Liver (tissue), 9 donors: ENCODE results near the gene RERE. TPM values are rescaled to one million over a fixed set of nuclear protein-coding genes. Genes with fewer than 3 reads are reported as not detected.
A peak's percentile ranks its signal among the peaks of the same experiment; 100 is the strongest.

Experiments used
- DNase-seq: peaks from one replicate; pipeline ENCODE4 v3.0.0-alpha.2; 2017; ENCODE audit warnings: low spot score
- H3K27ac ChIP-seq, 2 donors: one replicate each; pipeline ENCODE4 v1.7.0; 2013; ENCODE audit warnings: inconsistent platforms in 2 of 2, low read length in 2 of 2, control low read depth in 1 of 2, low read depth in 1 of 2, mild to moderate bottlenecking in 1 of 2
- H3K27me3 ChIP-seq, 4 donors: one replicate each; pipeline versions ENCODE4 v1.6.1 to v1.7.0; 2013; ENCODE audit warnings: low read length in 3 of 4, inconsistent platforms in 1 of 4, mild to moderate bottlenecking in 1 of 4, moderate library complexity in 1 of 4; ENCODE audit not compliant: control insufficient read depth in 4 of 4, insufficient read depth in 4 of 4
- H3K36me3 ChIP-seq, 4 donors: one replicate each; pipeline versions ENCODE4 v1.6.1 to v1.7.0; 2013; ENCODE audit warnings: low read length in 3 of 4, mild to moderate bottlenecking in 3 of 4, low read depth in 1 of 4, moderate library complexity in 1 of 4; ENCODE audit not compliant: control insufficient read depth in 4 of 4, insufficient read depth in 3 of 4
- H3K4me1 ChIP-seq, 4 donors: one replicate each; pipeline versions ENCODE4 v1.6.1 to v1.7.0; 2013; ENCODE audit warnings: low read length in 3 of 4, mild to moderate bottlenecking in 3 of 4, moderate library complexity in 1 of 4; ENCODE audit not compliant: control insufficient read depth in 4 of 4, insufficient read depth in 4 of 4
- H3K4me3 ChIP-seq, 3 donors: one replicate each; pipeline versions ENCODE4 v1.6.1 to v1.7.0; 2013; ENCODE audit warnings: low read length in 3 of 3, control low read depth in 1 of 3, low read depth in 1 of 3, mild to moderate bottlenecking in 1 of 3
- H3K9ac ChIP-seq, 2 donors: one replicate each; pipeline ENCODE4 v1.7.0; 2013; ENCODE audit warnings: low read length in 2 of 2, mild to moderate bottlenecking in 2 of 2, moderate library complexity in 2 of 2, control low read depth in 1 of 2, low read depth in 1 of 2
- H3K9me3 ChIP-seq, 4 donors: one replicate each; pipeline versions ENCODE4 v1.6.1 to v1.7.0; 2013; ENCODE audit warnings: low read length in 3 of 4; ENCODE audit not compliant: control insufficient read depth in 4 of 4
- EGR1 ChIP-seq, 2 donors: IDR thresholded peaks; 2 replicates each; pipeline ENCODE4 v1.6.1; 2016 to 2018; ENCODE audit warnings: antibody characterized with exemption in 2 of 2, low read depth in 2 of 2
- FOXA1 ChIP-seq: IDR thresholded peaks from 2 replicates; pipeline ENCODE4 v1.6.1; 2016; ENCODE audit warnings: antibody characterized with exemption
- FOXA2 ChIP-seq: IDR thresholded peaks from 2 replicates; pipeline ENCODE4 v1.6.1; 2016; ENCODE audit warnings: antibody characterized with exemption
- GABPA ChIP-seq, 2 donors: IDR thresholded peaks in 1 of 2; conservative IDR thresholded peaks in 1 of 2; 2 replicates each; pipeline ENCODE4 v1.6.1; 2016; ENCODE audit warnings: antibody characterized with exemption in 2 of 2, mild to moderate bottlenecking in 1 of 2, moderate library complexity in 1 of 2
- HNF4A ChIP-seq, 2 donors: conservative IDR thresholded peaks; 2 replicates each; pipeline ENCODE4 v1.6.1; 2016; ENCODE audit warnings: antibody characterized with exemption in 2 of 2, mild to moderate bottlenecking in 2 of 2
- HNF4G ChIP-seq: IDR thresholded peaks from 2 replicates; pipeline ENCODE4 v1.6.1; 2016; ENCODE audit warnings: antibody characterized with exemption
- NR2F2 ChIP-seq: IDR thresholded peaks from 2 replicates; pipeline ENCODE4 v1.6.1; 2016; ENCODE audit warnings: antibody characterized with exemption
- RAD21 ChIP-seq, 2 donors: IDR thresholded peaks; 2 replicates each; pipeline ENCODE4 v1.6.1; 2016; ENCODE audit warnings: antibody characterized with exemption in 2 of 2, mild to moderate bottlenecking in 2 of 2
- SP1 ChIP-seq: IDR thresholded peaks from 2 replicates; pipeline ENCODE4 v1.6.1; 2018; ENCODE audit warnings: antibody characterized with exemption, mild to moderate bottlenecking
- WGBS: extraction: QIAGEN DNeasy Blood & Tissue Kit; methylation state at CpG from one replicate; pipeline ENCODE4 v1.1.7; 2013; 5-methylcytosine and 5-hydroxymethylcytosine counted together
- polyA plus RNA-seq, 2 donors: library from polyadenylated mRNA; stranded (reverse) in 1 of 2; unstranded in 1 of 2; fragments of 200-250 nt in 1 of 2; fragments of >200 nt in 1 of 2; fragmentation: Nextera tagmentation in 1 of 2; extraction: Ambion mirVana in 1 of 2; gene quantifications; one replicate each; pipeline versions ENCODE4 v1.2.1 to v1.2.3, GENCODE V29; 2013 to 2015
- total RNA-seq, 2 donors: library from RNA; depleted of rRNA; stranded (reverse); fragments of >200 nt; gene quantifications; one replicate each; pipeline ENCODE4 v1.2.3, GENCODE V29; 2014
- TF ChIP-seq, protein P1 (sequence below): IDR thresholded peaks from 2 replicates; pipeline ENCODE4 v1.6.1; 2016; ENCODE audit warnings: antibody characterized with exemption, mild to moderate bottlenecking
- TF ChIP-seq, protein P2 (sequence below): fragments of 150-350 bp; IDR thresholded peaks from 2 replicates; pipeline ENCODE4 v1.5.1; 2017; ENCODE audit warnings: improper control_type of control experiment, low read depth, low read length; ENCODE audit not compliant: missing input control
- TF ChIP-seq, protein P3 (sequence below): IDR thresholded peaks from 2 replicates; pipeline ENCODE4 v1.6.1; 2016; ENCODE audit warnings: antibody characterized with exemption
- donor health status: healthy.
- donor health status: healthy.
- donor health status: healthy.
- donor health status: healthy.
- donor health status: healthy.

RERE gene
- total and polyA plus RNA-seq, 4 donors = 9.8 to 49.1 (median 24.8) TPM

DNA sequence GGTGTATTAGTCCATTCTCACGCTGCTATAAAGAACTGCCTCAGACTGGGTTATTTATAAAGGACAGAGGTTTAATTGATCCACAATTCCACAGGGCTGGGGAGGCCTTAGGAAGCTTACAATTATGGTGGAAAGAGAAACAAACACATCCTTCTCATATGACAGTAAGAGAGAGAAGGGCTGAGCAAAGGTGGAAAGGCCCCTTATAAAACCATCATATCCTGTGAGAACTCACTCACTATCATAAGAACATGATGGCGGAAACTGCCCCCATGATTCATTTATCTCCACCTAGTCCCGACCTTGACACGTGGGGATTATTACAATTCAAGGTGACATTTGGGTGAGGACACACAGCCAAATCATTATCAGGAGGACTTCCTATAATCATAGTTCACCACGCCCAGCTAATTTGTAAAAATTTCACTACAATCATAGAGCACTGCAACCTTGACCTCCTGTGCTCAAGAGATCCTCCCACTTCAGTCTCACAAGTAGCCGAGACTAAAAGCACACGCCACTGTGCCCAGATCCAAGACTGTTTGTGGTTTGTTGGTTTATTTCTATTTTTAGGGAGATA, 164.9 kb downstream of the RERE start:
- TF ChIP-seq, protein P1, sequence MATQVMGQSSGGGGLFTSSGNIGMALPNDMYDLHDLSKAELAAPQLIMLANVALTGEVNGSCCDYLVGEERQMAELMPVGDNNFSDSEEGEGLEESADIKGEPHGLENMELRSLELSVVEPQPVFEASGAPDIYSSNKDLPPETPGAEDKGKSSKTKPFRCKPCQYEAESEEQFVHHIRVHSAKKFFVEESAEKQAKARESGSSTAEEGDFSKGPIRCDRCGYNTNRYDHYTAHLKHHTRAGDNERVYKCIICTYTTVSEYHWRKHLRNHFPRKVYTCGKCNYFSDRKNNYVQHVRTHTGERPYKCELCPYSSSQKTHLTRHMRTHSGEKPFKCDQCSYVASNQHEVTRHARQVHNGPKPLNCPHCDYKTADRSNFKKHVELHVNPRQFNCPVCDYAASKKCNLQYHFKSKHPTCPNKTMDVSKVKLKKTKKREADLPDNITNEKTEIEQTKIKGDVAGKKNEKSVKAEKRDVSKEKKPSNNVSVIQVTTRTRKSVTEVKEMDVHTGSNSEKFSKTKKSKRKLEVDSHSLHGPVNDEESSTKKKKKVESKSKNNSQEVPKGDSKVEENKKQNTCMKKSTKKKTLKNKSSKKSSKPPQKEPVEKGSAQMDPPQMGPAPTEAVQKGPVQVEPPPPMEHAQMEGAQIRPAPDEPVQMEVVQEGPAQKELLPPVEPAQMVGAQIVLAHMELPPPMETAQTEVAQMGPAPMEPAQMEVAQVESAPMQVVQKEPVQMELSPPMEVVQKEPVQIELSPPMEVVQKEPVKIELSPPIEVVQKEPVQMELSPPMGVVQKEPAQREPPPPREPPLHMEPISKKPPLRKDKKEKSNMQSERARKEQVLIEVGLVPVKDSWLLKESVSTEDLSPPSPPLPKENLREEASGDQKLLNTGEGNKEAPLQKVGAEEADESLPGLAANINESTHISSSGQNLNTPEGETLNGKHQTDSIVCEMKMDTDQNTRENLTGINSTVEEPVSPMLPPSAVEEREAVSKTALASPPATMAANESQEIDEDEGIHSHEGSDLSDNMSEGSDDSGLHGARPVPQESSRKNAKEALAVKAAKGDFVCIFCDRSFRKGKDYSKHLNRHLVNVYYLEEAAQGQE = no peak
- TF ChIP-seq, protein P2, sequence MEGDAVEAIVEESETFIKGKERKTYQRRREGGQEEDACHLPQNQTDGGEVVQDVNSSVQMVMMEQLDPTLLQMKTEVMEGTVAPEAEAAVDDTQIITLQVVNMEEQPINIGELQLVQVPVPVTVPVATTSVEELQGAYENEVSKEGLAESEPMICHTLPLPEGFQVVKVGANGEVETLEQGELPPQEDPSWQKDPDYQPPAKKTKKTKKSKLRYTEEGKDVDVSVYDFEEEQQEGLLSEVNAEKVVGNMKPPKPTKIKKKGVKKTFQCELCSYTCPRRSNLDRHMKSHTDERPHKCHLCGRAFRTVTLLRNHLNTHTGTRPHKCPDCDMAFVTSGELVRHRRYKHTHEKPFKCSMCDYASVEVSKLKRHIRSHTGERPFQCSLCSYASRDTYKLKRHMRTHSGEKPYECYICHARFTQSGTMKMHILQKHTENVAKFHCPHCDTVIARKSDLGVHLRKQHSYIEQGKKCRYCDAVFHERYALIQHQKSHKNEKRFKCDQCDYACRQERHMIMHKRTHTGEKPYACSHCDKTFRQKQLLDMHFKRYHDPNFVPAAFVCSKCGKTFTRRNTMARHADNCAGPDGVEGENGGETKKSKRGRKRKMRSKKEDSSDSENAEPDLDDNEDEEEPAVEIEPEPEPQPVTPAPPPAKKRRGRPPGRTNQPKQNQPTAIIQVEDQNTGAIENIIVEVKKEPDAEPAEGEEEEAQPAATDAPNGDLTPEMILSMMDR = no peak
- TF ChIP-seq NR2F2 = peak; percentile 70
- 74% methylated on average over 7 of the region's 7 CpGs for WGBS
- Histone ChIP-seq H3K4me1 (peaks cover 0 to 4% (median 1%) of the 10 kb centered on the region in 4 donors), H3K36me3 (peaks cover 0 to 2% (median 1%) of the 10 kb centered on the region in 4 donors), H3K27ac (peak overlapping the region in 1 of 2 donors; percentile 43), H3K9me3 (no peaks in the 10 kb centered on the region), H3K27me3 (no peaks in the 10 kb centered on the region), H3K4me3 (no peak overlapping the region), H3K9ac (no peak overlapping the region)
- DNase-seq = no peak

DNA sequence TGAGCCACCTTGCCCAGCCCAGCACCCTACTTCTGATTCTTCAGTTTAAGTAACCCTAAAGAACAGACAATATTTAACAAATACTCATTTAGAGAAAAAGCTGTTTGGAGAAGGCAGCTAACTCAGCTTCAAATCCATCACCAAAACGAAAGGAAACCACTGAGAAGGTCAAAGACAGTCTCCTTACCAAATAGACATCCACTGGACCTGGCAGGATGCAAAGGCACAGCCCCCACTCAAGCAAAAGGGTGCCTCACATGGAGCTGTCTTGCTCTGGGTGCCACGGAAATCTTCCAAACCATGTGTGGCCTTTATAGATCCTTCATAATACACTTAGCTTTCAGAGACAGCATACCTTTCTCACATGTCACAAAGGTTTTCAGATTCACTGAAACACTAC, 165.5 kb downstream of the RERE start:
- Histone ChIP-seq H3K27ac (peak overlapping the region in 1 of 2 donors; percentile 43), H3K27me3 (no peaks in the 10 kb centered on the region)

More for the DNA sequence above, 165.5 kb downstream of the RERE start:
- no peaks in the 10 kb centered on the region for H3K9me3 ChIP-seq
- H3K4me3 ChIP-seq = no peak overlapping the region
- peaks cover 0 to 2% (median 1%) of the 10 kb centered on the region in 4 donors for H3K36me3 ChIP-seq
- peaks cover 0 to 4% (median 1%) of the 10 kb centered on the region in 4 donors for H3K4me1 ChIP-seq
- WGBS = 76% methylated on average over 2 of the region's 2 CpGs
- DNase-seq = no peak
- no peak overlapping the region for H3K9ac ChIP-seq
- TF ChIP-seq RAD21 (IDR thresholded peaks at IDR 0.05) (no peak), EGR1 (IDR thresholded peaks at IDR 0.05; ENCODE audit: low read depth in 2 of 2) (no peak), HNF4A (conservative IDR thresholded peaks at IDR 0.05) (no peak), SP1 (no peak), NR2F2 (no peak), GABPA (IDR thresholded peaks at IDR 0.05 in 1 of 2, conservative IDR thresholded peaks at IDR 0.05 in 1 of 2) (no peak), FOXA1 (no peak), HNF4G (no peak), FOXA2 (no peak)
- TF ChIP-seq, protein P2 = no peak
- TF ChIP-seq, protein P3, sequence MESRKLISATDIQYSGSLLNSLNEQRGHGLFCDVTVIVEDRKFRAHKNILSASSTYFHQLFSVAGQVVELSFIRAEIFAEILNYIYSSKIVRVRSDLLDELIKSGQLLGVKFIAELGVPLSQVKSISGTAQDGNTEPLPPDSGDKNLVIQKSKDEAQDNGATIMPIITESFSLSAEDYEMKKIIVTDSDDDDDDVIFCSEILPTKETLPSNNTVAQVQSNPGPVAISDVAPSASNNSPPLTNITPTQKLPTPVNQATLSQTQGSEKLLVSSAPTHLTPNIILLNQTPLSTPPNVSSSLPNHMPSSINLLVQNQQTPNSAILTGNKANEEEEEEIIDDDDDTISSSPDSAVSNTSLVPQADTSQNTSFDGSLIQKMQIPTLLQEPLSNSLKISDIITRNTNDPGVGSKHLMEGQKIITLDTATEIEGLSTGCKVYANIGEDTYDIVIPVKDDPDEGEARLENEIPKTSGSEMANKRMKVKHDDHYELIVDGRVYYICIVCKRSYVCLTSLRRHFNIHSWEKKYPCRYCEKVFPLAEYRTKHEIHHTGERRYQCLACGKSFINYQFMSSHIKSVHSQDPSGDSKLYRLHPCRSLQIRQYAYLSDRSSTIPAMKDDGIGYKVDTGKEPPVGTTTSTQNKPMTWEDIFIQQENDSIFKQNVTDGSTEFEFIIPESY = no peak
- TF ChIP-seq, protein P1 = no peak
